Gastrocnemius medialis (tissue), 4 donors: Measurements from ENCODE around the gene VASP.

Experiments
- POLR2A ChIP-seq, 2 donors: fragments of 450-650 bp; IDR thresholded peaks; one replicate each; pipeline ENCODE4 v1.6.1; 2017; ENCODE audit warnings: antibody characterized with exemption in 2 of 2, mild to moderate bottlenecking in 2 of 2, moderate library complexity in 2 of 2
- TF ChIP-seq, protein P1 (sequence below), 5 experiments: fragments of 450-650 bp in 3 of 5; fragments of 200-600 bp in 2 of 5; sonication (generic) in 2 of 5; IDR thresholded peaks in 4 of 5; conservative IDR thresholded peaks in 1 of 5; 1 replicate in 4 of 5; 2 replicates in 1 of 5; pipeline ENCODE4 v1.5.1; 2016 to 2019; ENCODE audit warnings: antibody characterized with exemption in 5 of 5, mild to moderate bottlenecking in 3 of 5, moderate library complexity in 3 of 5

- TF ChIP-seq POLR2A (IDR thresholded peaks at IDR 0.05): no peak
- TF ChIP-seq, protein P1, sequence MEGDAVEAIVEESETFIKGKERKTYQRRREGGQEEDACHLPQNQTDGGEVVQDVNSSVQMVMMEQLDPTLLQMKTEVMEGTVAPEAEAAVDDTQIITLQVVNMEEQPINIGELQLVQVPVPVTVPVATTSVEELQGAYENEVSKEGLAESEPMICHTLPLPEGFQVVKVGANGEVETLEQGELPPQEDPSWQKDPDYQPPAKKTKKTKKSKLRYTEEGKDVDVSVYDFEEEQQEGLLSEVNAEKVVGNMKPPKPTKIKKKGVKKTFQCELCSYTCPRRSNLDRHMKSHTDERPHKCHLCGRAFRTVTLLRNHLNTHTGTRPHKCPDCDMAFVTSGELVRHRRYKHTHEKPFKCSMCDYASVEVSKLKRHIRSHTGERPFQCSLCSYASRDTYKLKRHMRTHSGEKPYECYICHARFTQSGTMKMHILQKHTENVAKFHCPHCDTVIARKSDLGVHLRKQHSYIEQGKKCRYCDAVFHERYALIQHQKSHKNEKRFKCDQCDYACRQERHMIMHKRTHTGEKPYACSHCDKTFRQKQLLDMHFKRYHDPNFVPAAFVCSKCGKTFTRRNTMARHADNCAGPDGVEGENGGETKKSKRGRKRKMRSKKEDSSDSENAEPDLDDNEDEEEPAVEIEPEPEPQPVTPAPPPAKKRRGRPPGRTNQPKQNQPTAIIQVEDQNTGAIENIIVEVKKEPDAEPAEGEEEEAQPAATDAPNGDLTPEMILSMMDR (IDR thresholded peaks at IDR 0.05 in 4 of 5, conservative IDR thresholded peaks at IDR 0.05 in 1 of 5): no peak
Measured at GRCh38 chr19:45564131-45564780, 57.0 kb downstream of the VASP start.
